Esophagus muscularis mucosa (tissue), 4 donors: ENCODE measurements around the gene FHOD1.

ENCODE experiments used
- CTCF ChIP-seq, 3 experiments: fragments of 200-600 bp in 2 of 3; fragments of 450-650 bp in 1 of 3; sonication (generic) in 2 of 3; IDR thresholded peaks; one replicate each; pipeline ENCODE4 v1.5.1; 2017 to 2019; ENCODE audit warnings: antibody characterized with exemption in 3 of 3, mild to moderate bottlenecking in 2 of 3, moderate library complexity in 1 of 3
- EP300 ChIP-seq: sonication (generic); formaldehyde crosslinking; IDR thresholded peaks from one replicate; pipeline ENCODE4 v1.6.1; 2017; ENCODE audit warnings: antibody characterized with exemption
- POLR2A ChIP-seq: fragments of 450-650 bp; IDR thresholded peaks from one replicate; pipeline ENCODE4 v1.6.1; 2017; ENCODE audit warnings: antibody characterized with exemption, moderate library complexity, mild to moderate bottlenecking, low read depth
- POLR2AphosphoS5 ChIP-seq, 2 donors: sonication (generic); formaldehyde crosslinking; IDR thresholded peaks; one replicate each; pipeline ENCODE4 v1.6.1; 2017; ENCODE audit warnings: antibody characterized with exemption in 2 of 2

DNA sequence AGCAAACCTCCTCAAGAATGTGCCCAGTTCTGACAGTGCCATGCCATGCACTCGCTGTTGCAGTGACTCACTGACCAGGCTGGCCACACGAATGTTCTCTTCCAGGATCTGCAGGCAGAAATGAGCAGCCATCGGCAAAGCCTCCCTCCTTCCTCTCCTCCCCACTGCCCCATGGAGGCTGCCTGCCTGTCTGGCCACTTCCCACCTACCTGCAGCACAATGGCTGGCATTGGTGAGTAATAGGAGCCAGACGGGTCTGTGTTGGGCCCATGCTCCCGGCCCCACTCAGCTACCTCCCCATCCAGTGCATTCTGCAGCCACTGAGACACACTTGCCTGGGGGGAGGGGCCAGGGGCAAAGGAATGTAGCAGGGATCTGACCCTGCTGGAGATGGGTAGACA, 60.7 kb downstream of the FHOD1 start:
- no peak for TF ChIP-seq CTCF (IDR thresholded peaks at IDR 0.05)
- TF ChIP-seq EP300: no peak
- TF ChIP-seq POLR2A: no peak
- no peak for TF ChIP-seq POLR2AphosphoS5 (IDR thresholded peaks at IDR 0.05)
